Ectodermal cell (in vitro differentiated cells): ENCODE measurements around the gene NPIPB2.

ENCODE experiments used
- H3K27ac ChIP-seq: 2 replicates; pipeline ENCODE4 v1.7.0; 2013; ENCODE audit warnings: mild to moderate bottlenecking, low read depth, low read length; ENCODE audit not compliant: insufficient read depth, poor library complexity, severe bottlenecking
- H3K27me3 ChIP-seq: 2 replicates; pipeline ENCODE4 v1.7.0; 2013; ENCODE audit warnings: mild to moderate bottlenecking, low read length; ENCODE audit not compliant: insufficient read depth, control insufficient read depth, poor library complexity, severe bottlenecking
- H3K36me3 ChIP-seq: one replicate; pipeline ENCODE4 v1.7.0; 2013; ENCODE audit warnings: low read length; ENCODE audit not compliant: control insufficient read depth, insufficient read depth
- H3K4me1 ChIP-seq: one replicate; pipeline ENCODE4 v1.7.0; 2013; ENCODE audit warnings: low read length; ENCODE audit not compliant: control insufficient read depth, insufficient read depth
- H3K4me3 ChIP-seq: 2 replicates; pipeline ENCODE4 v1.7.0; 2013; ENCODE audit warnings: low read depth, low read length, control low read depth; ENCODE audit not compliant: insufficient read depth
- H3K9me3 ChIP-seq: 2 replicates; pipeline ENCODE4 v1.7.0; 2013; ENCODE audit warnings: mild to moderate bottlenecking, low read length, moderate library complexity; ENCODE audit not compliant: control insufficient read depth
- WGBS, 2 experiments: methylation state at CpG; one replicate each; pipeline ENCODE4 v1.1.7; 2013; ENCODE audit warnings: missing lambda C conversion rate in 2 of 2; 5-methylcytosine and 5-hydroxymethylcytosine counted together

Gene NPIPB2

GRCh38 chr16:11916524-11917285, 25.1 kb downstream of the NPIPB2 start:
- 81 to 84% methylated on average over 13 of the region's 13 CpGs for WGBS, 2 experiments
- no peaks in the 10 kb centered on the region for H3K27me3 ChIP-seq
- no peaks in the 10 kb centered on the region for H3K9me3 ChIP-seq
- peak overlapping the region; percentile 78 for H3K4me3 ChIP-seq
- H3K36me3 ChIP-seq: no peaks in the 10 kb centered on the region
- H3K4me1 ChIP-seq: peaks cover 4% of the 10 kb centered on the region
- no peak overlapping the region for H3K27ac ChIP-seq

- Histone ChIP-seq H3K27ac (peak within 1 kb of the TSS; percentile 38), H3K27me3 (no peaks in the 10 kb centered on the region), H3K36me3 (no peaks in the 10 kb centered on the region), H3K4me1 (peaks cover 4% of the 10 kb centered on the region), H3K4me3 (peak within 1 kb of the TSS; percentile 78), H3K9me3 (no peaks in the 10 kb centered on the region)
- WGBS, 2 experiments: 3% methylated on average over 84 of the region's 84 CpGs
These were observed 26.0 kb downstream of the NPIPB2 start, which contains the start of gene GSPT1 for GRCh38 chr16:11915644-11916523. Gene GSPT1, minus strand, starts transcription at chr16:11915956. Its CDS starts 236 bp downstream, at chr16:11915720.

GRCh38 chr16:11915114-11915643, 26.7 kb downstream of the NPIPB2 start:
- Histone ChIP-seq H3K36me3 (no peaks in the 10 kb centered on the region), H3K27ac (peak overlapping the region; percentile 38), H3K9me3 (no peaks in the 10 kb centered on the region), H3K4me3 (peak overlapping the region; percentile 78), H3K27me3 (no peaks in the 10 kb centered on the region), H3K4me1 (peaks cover 4% of the 10 kb centered on the region)
- WGBS, 2 experiments: 0% methylated on average over 79 of the region's 79 CpGs

GRCh38 chr16:11914210-11915113, 27.4 kb downstream of the NPIPB2 start:
- 11 to 13% methylated on average over 30 of the region's 30 CpGs for WGBS, 2 experiments
- H3K9me3 ChIP-seq: no peaks in the 10 kb centered on the region
- H3K4me3 ChIP-seq: peak overlapping the region; percentile 78
- no peaks in the 10 kb centered on the region for H3K36me3 ChIP-seq
- no peak overlapping the region for H3K27ac ChIP-seq
- no peaks in the 10 kb centered on the region for H3K27me3 ChIP-seq
- H3K4me1 ChIP-seq: peaks cover 4% of the 10 kb centered on the region

- Histone ChIP-seq H3K4me1 (peaks cover 4% of the 10 kb centered on the region), H3K9me3 (no peaks in the 10 kb centered on the region), H3K27me3 (no peaks in the 10 kb centered on the region), H3K27ac (no peak overlapping the region), H3K4me3 (no peak overlapping the region), H3K36me3 (no peaks in the 10 kb centered on the region)
- 78 to 82% methylated on average over 12 of the region's 12 CpGs for WGBS, 2 experiments
These were observed 28.3 kb downstream of the NPIPB2 start for GRCh38 chr16:11913425-11914079.

GRCh38 chr16:11909653-11910545, 31.9 kb downstream of the NPIPB2 start:
- H3K36me3 ChIP-seq: no peaks in the 10 kb centered on the region
- no peak overlapping the region for H3K27ac ChIP-seq
- H3K9me3 ChIP-seq: no peaks in the 10 kb centered on the region
- H3K27me3 ChIP-seq: no peaks in the 10 kb centered on the region
- H3K4me1 ChIP-seq: peaks cover 4% of the 10 kb centered on the region
- WGBS, 2 experiments: 90 to 91% methylated on average over 16 to 18 of the region's 18 CpGs
- no peak overlapping the region for H3K4me3 ChIP-seq

- H3K4me3 ChIP-seq: no peak overlapping the region
- H3K4me1 ChIP-seq: no peaks in the 10 kb centered on the region
- no peak overlapping the region for H3K27ac ChIP-seq
- H3K36me3 ChIP-seq: no peaks in the 10 kb centered on the region
- WGBS, 2 experiments: 94 to 95% methylated on average over 8 of the region's 8 CpGs
- no peaks in the 10 kb centered on the region for H3K9me3 ChIP-seq
- no peaks in the 10 kb centered on the region for H3K27me3 ChIP-seq
These were observed 34.5 kb downstream of the NPIPB2 start for GRCh38 chr16:11907160-11907970.

GRCh38 chr16:11903906-11904305, 37.9 kb downstream of the NPIPB2 start:
- Histone ChIP-seq H3K4me3 (no peak overlapping the region), H3K4me1 (no peaks in the 10 kb centered on the region), H3K27me3 (no peaks in the 10 kb centered on the region), H3K36me3 (no peaks in the 10 kb centered on the region), H3K9me3 (no peaks in the 10 kb centered on the region), H3K27ac (no peak overlapping the region)
- 92 to 95% methylated on average over 6 of the region's 6 CpGs for WGBS, 2 experiments
